ENCODE measurements around the gene SH2D4B.

GRCh38 chr10:80498833-80499741 is 38.6 kb upstream of the SH2D4B start:
- no peak for TF ChIP-seq CTCF (IDR thresholded peaks at IDR 0.05)
- TF ChIP-seq POLR2A (IDR thresholded peaks at IDR 0.05) = no peak
- no peak for TF ChIP-seq EP300 (IDR thresholded peaks at IDR 0.05)
